SJSA1 (cell line): ENCODE results near the gene HOXA4. TPM values are rescaled to one million over a fixed set of nuclear protein-coding genes. Genes with fewer than 3 reads are reported as not detected.

Experiments used
- DNase-seq, 2 experiments: peaks; one replicate each; pipeline ENCODE4 v3.0.0-alpha.2; 2015 to 2020; ENCODE audit warnings: low spot score in 2 of 2, low read depth in 1 of 2
- H3K27ac ChIP-seq: fragments of 250-450 bp; sonication (Bioruptor Pico); 2 replicates; pipeline ENCODE4 v1.5.1; 2020; ENCODE audit warnings: mild to moderate bottlenecking, moderate library complexity
- H3K27me3 ChIP-seq: fragments of 250-450 bp; sonication (Bioruptor Pico); replicated peaks from 2 replicates; pipeline ENCODE4 v1.5.1; 2020; ENCODE audit warnings: mild to moderate bottlenecking, moderate library complexity
- H3K36me3 ChIP-seq: fragments of 250-450 bp; sonication (Bioruptor Pico); 2 replicates; pipeline ENCODE4 v1.5.1; 2020; ENCODE audit warnings: mild to moderate bottlenecking
- H3K4me1 ChIP-seq: fragments of 250-450 bp; sonication (Bioruptor Pico); replicated peaks from 2 replicates; pipeline ENCODE4 v1.6.1; 2021; ENCODE audit warnings: mild to moderate bottlenecking
- H3K4me3 ChIP-seq: fragments of 250-450 bp; sonication (Bioruptor Pico); 2 replicates; pipeline ENCODE4 v1.5.1; 2020; ENCODE audit warnings: mild to moderate bottlenecking
- H3K9me3 ChIP-seq: fragments of 250-450 bp; sonication (Bioruptor Pico); replicated peaks from 2 replicates; pipeline ENCODE4 v1.5.1; 2020; ENCODE audit warnings: mild to moderate bottlenecking
- total RNA-seq: library from RNA; depleted of rRNA; stranded (reverse); fragments of >200 nt; shearing (Covaris generic); gene quantifications from 2 replicates; pipeline ENCODE4 v1.2.3, GENCODE V29; 2014

The HOXA4 gene
- total RNA-seq, 1 experiment from 2014 or later: 0.58 TPM

- H3K4me1 ChIP-seq: peaks cover 20% of the 10 kb centered on the region
- no peak overlapping the region for H3K27ac ChIP-seq
- peaks cover 14% of the 10 kb centered on the region for H3K36me3 ChIP-seq
- H3K9me3 ChIP-seq: 0 out of 2 replicates have a peak, but pooled peaks cover 2% of the 10 kb centered on the region
- no peak overlapping the region for H3K4me3 ChIP-seq
- DNase-seq: peak in 1 of 2 experiments; percentile 31
- H3K27me3 ChIP-seq: no peaks in the 10 kb centered on the region
Observed at GRCh38 chr7:27106181-27106900, 24.2 kb downstream of the HOXA4 start.

GRCh38 chr7:27105301-27106031, 25.1 kb downstream of the HOXA4 start:
- H3K36me3 ChIP-seq: peaks cover 21% of the 10 kb centered on the region
- no peak overlapping the region for H3K27ac ChIP-seq
- 0 out of 2 replicates have a peak, but pooled peaks cover 2% of the 10 kb centered on the region for H3K9me3 ChIP-seq
- DNase-seq: peak in 1 of 2 experiments; percentile 23
- H3K27me3 ChIP-seq: no peaks in the 10 kb centered on the region
- peaks cover 11% of the 10 kb centered on the region for H3K4me1 ChIP-seq
- no peak overlapping the region for H3K4me3 ChIP-seq

- Histone ChIP-seq H3K4me1 (0 out of 2 replicates have a peak, but pooled peaks cover 4% of the 10 kb centered on the region), H3K4me3 (no peak overlapping the region), H3K27me3 (no peaks in the 10 kb centered on the region), H3K36me3 (peaks cover 22% of the 10 kb centered on the region), H3K27ac (no peak overlapping the region), H3K9me3 (no peaks in the 10 kb centered on the region)
- peak in 1 of 2 experiments; percentile 20 for DNase-seq
Observed at GRCh38 chr7:27104341-27105058, 26.1 kb downstream of the HOXA4 start.

- no peaks in the 10 kb centered on the region for H3K4me1 ChIP-seq
- peak in 1 of 2 experiments; percentile 36 for DNase-seq
- H3K27ac ChIP-seq: no peak overlapping the region
- no peaks in the 10 kb centered on the region for H3K9me3 ChIP-seq
- H3K27me3 ChIP-seq: no peaks in the 10 kb centered on the region
- H3K36me3 ChIP-seq: peaks cover 30% of the 10 kb centered on the region
- H3K4me3 ChIP-seq: no peak overlapping the region
Observed at GRCh38 chr7:27103489-27104226, 26.9 kb downstream of the HOXA4 start.

- peaks cover 39% of the 10 kb centered on the region for H3K36me3 ChIP-seq
- H3K27me3 ChIP-seq: no peaks in the 10 kb centered on the region
- peak in 1 of 2 experiments; percentile 28 for DNase-seq
- H3K4me3 ChIP-seq: no peak within 1 kb of the TSS
- H3K4me1 ChIP-seq: peaks cover 4% of the 10 kb centered on the region
- no peaks in the 10 kb centered on the region for H3K9me3 ChIP-seq
- H3K27ac ChIP-seq: no peak within 1 kb of the TSS
Observed at GRCh38 chr7:27102581-27103442, 27.7 kb downstream of the HOXA4 start, which contains the start of gene HOXA2. HOXA2 (minus strand) TSS chr7:27102683; CDS start chr7:27102500, 183 bp downstream.

GRCh38 chr7:27101957-27102580, 28.5 kb downstream of the HOXA4 start:
- DNase-seq: peak in 1 of 2 experiments; percentile 12
- peaks cover 35% of the 10 kb centered on the region for H3K36me3 ChIP-seq
- no peaks in the 10 kb centered on the region for H3K9me3 ChIP-seq
- H3K27ac ChIP-seq: no peak overlapping the region
- H3K4me3 ChIP-seq: no peak overlapping the region
- H3K4me1 ChIP-seq: peaks cover 12% of the 10 kb centered on the region
- no peaks in the 10 kb centered on the region for H3K27me3 ChIP-seq

GRCh38 chr7:27101171-27101956, 29.2 kb downstream of the HOXA4 start:
- H3K9me3 ChIP-seq: no peaks in the 10 kb centered on the region
- peaks cover 13% of the 10 kb centered on the region for H3K4me1 ChIP-seq
- no peak overlapping the region for H3K27ac ChIP-seq
- H3K36me3 ChIP-seq: peaks cover 35% of the 10 kb centered on the region
- no peaks in the 10 kb centered on the region for H3K27me3 ChIP-seq
- H3K4me3 ChIP-seq: no peak overlapping the region
- no peak for DNase-seq

GRCh38 chr7:27100694-27101170, 29.8 kb downstream of the HOXA4 start:
- peaks cover 13% of the 10 kb centered on the region for H3K4me1 ChIP-seq
- H3K4me3 ChIP-seq: no peak overlapping the region
- H3K27ac ChIP-seq: no peak overlapping the region
- no peak for DNase-seq
- H3K9me3 ChIP-seq: no peaks in the 10 kb centered on the region
- H3K27me3 ChIP-seq: no peaks in the 10 kb centered on the region
- peaks cover 35% of the 10 kb centered on the region for H3K36me3 ChIP-seq

GRCh38 chr7:27099453-27100370, 30.8 kb downstream of the HOXA4 start:
- H3K4me1 ChIP-seq: peaks cover 21% of the 10 kb centered on the region
- H3K27me3 ChIP-seq: no peaks in the 10 kb centered on the region
- DNase-seq: no peak
- H3K4me3 ChIP-seq: no peak overlapping the region
- H3K9me3 ChIP-seq: no peaks in the 10 kb centered on the region
- H3K36me3 ChIP-seq: peaks cover 35% of the 10 kb centered on the region
- no peak overlapping the region for H3K27ac ChIP-seq

GRCh38 chr7:27098578-27099451, 31.7 kb downstream of the HOXA4 start:
- Histone ChIP-seq H3K4me1 (peaks cover 21% of the 10 kb centered on the region), H3K27ac (no peak overlapping the region), H3K36me3 (peaks cover 35% of the 10 kb centered on the region), H3K27me3 (no peaks in the 10 kb centered on the region), H3K9me3 (no peaks in the 10 kb centered on the region), H3K4me3 (no peak overlapping the region)
- no peak for DNase-seq
